H1 (cell line): ENCODE measurements around the gene PRKCH. TPM values are rescaled to one million over a fixed set of nuclear protein-coding genes. Genes with fewer than 3 reads are reported as not detected.

Experiments used
- BCL11A ChIP-seq, 2 experiments: IDR thresholded peaks; one replicate each; pipeline ENCODE4 v1.6.1; 2011; ENCODE audit warnings: low read depth in 2 of 2, low read length in 2 of 2, mild to moderate bottlenecking in 2 of 2
- EP300 ChIP-seq, 2 experiments: IDR thresholded peaks; 1 replicate in 1 of 2; 2 replicates in 1 of 2; pipeline ENCODE4 v1.6.1; 2011 to 2012; ENCODE audit warnings: low read depth in 2 of 2, low read length in 2 of 2, mild to moderate bottlenecking in 2 of 2, borderline replicate concordance in 1 of 2, inconsistent platforms in 1 of 2, moderate library complexity in 1 of 2
- JUND ChIP-seq: IDR thresholded peaks from 2 replicates; pipeline ENCODE4 v1.6.1; 2011; ENCODE audit warnings: mild to moderate bottlenecking, improper control_type of control experiment, low read length
- KDM4A ChIP-seq: IDR thresholded peaks from one replicate; pipeline ENCODE4 v1.7.1; 2012; ENCODE audit warnings: low read depth, mild to moderate bottlenecking, moderate library complexity, low read length, inconsistent platforms; ENCODE audit not compliant: severe bottlenecking
- SAP30 ChIP-seq: fragments of 300-600 bp; sonication (generic); IDR thresholded peaks from 2 replicates; pipeline ENCODE4 v1.7.1; 2012; ENCODE audit warnings: low read length, moderate library complexity, mild to moderate bottlenecking, inconsistent platforms; ENCODE audit not compliant: insufficient read depth, insufficient replicate concordance
- SUZ12 ChIP-seq: fragments of 200-600 bp; sonication (generic); IDR thresholded peaks from 2 replicates; pipeline ENCODE4 v1.6.1; 2012; ENCODE audit warnings: mild to moderate bottlenecking, inconsistent platforms, low read length, moderate library complexity, mixed read lengths
- polyA plus RNA-seq, 7 experiments: library from polyadenylated mRNA; depleted of rRNA in 3 of 7; stranded (reverse) in 5 of 7; unstranded in 2 of 7; fragments of >200 nt in 5 of 7; fragments of 200-250 nt in 2 of 7; gene quantifications; 1 replicate in 5 of 7; 2 replicates in 1 of 7; 4 replicates in 1 of 7; pipeline versions ENCODE4 v1.2.1 to v1.2.3, GENCODE V29; 2011 to 2013; ENCODE audit warnings: missing spikeins in 2 of 7, mixed read lengths in 2 of 7
- total RNA-seq: library from RNA; stranded (reverse); fragmentation: NEBNext Ultra II Directional; extraction: Animal tissue kit (Norgen Biotek cat#: 25700); gene quantifications from 2 replicates; pipeline ENCODE4 v1.2.1, GENCODE V29; 2021
- TF ChIP-seq, protein P1 (sequence below), 3 experiments: IDR thresholded peaks; 1 replicate in 2 of 3; 2 replicates in 1 of 3; pipeline versions ENCODE4 v1.5.1 to v1.6.1; 2011; ENCODE audit warnings: low read length in 3 of 3, mild to moderate bottlenecking in 3 of 3, inconsistent platforms in 2 of 3, low read depth in 1 of 3, moderate library complexity in 1 of 3; ENCODE audit not compliant: insufficient read depth in 1 of 3; ENCODE audit errors: control extremely low read depth in 1 of 3

Gene PRKCH
- total and polyA plus RNA-seq, 2 of the 8 experiments (the other 6 are each of a cell fraction or from before 2014, with no cell fraction given): 6.4 to 7.0 TPM

DNA sequence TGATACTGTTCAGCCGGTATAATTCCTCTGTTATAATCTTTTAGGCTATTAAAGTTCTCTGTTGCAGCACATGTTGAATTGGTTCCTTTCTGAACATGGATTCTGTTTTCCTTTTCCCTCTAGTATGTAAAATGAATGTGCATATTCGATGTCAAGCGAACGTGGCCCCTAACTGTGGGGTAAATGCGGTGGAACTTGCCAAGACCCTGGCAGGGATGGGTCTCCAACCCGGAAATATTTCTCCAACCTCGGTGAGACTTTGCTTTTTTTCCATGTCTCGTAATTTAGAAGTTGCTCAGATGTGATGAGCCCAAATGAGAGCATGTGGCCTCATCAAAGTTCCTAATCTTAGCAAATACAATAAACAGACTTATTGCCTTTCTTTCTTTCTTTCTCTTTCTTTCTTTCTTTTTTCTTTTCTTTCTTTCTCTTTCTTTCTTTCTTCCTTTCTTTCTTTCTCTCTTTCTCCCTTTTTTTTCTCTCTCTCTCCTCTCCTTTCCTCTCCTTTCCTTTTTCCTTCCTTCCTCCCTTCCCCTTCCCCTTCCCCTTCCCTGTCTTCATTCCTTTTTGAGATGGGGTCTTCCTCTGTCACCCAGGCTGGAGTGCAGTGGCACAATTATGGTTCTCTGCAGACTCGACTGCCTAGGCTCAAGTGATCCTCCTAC, 131.9 kb downstream of the PRKCH start (continued):
- TF ChIP-seq SUZ12 (no peak), EP300 (IDR thresholded peaks at IDR 0.05; ENCODE audit: borderline replicate concordance in 1 of 2, low read depth in 2 of 2, low read length in 2 of 2) (no peak), SAP30 (no peak), BCL11A (IDR thresholded peaks at IDR 0.05; ENCODE audit: low read depth in 2 of 2, low read length in 2 of 2) (no peak), KDM4A (no peak), JUND (no peak)
- TF ChIP-seq, protein P1, sequence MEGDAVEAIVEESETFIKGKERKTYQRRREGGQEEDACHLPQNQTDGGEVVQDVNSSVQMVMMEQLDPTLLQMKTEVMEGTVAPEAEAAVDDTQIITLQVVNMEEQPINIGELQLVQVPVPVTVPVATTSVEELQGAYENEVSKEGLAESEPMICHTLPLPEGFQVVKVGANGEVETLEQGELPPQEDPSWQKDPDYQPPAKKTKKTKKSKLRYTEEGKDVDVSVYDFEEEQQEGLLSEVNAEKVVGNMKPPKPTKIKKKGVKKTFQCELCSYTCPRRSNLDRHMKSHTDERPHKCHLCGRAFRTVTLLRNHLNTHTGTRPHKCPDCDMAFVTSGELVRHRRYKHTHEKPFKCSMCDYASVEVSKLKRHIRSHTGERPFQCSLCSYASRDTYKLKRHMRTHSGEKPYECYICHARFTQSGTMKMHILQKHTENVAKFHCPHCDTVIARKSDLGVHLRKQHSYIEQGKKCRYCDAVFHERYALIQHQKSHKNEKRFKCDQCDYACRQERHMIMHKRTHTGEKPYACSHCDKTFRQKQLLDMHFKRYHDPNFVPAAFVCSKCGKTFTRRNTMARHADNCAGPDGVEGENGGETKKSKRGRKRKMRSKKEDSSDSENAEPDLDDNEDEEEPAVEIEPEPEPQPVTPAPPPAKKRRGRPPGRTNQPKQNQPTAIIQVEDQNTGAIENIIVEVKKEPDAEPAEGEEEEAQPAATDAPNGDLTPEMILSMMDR (IDR thresholded peaks at IDR 0.05; ENCODE audit: control extremely low read depth in 1 of 3, insufficient read depth in 1 of 3, low read depth in 1 of 3, low read length in 3 of 3): no peak
